ENCODE data around the gene MT1G.
A peak's percentile ranks its signal among the peaks of the same experiment; 100 is the strongest.

The MT1G gene

GRCh38 chr16:56649820-56650219 is 18.0 kb downstream of the MT1G start:
- H3K27ac ChIP-seq (ENCODE audit: extremely low read depth, low read depth, low read length) = no peak overlapping the region
- no peak overlapping the region for H3K4me3 ChIP-seq (ENCODE audit: low read depth, low read length)
- TF ChIP-seq BCL6B (tag by site-specific recombination; IDR thresholded peaks at IDR 0.05) (peak; percentile 95), PRDM1 (tag by site-specific recombination; IDR thresholded peaks at IDR 0.05) (no peak), SP7 (tag by site-specific recombination; IDR thresholded peaks at IDR 0.05) (peak; percentile 45), ZNF677 (tag by site-specific recombination; IDR thresholded peaks at IDR 0.05) (no peak)
- H3K9me3 ChIP-seq (ENCODE audit: control insufficient read depth, insufficient read depth, low read depth, low read length) = no peaks in the 10 kb centered on the region
- no peaks in the 10 kb centered on the region for H3K36me3 ChIP-seq (ENCODE audit: control insufficient read depth in 2 of 2, insufficient read depth in 1 of 2, low read length in 2 of 2)
- H3K4me1 ChIP-seq (ENCODE audit: control insufficient read depth, insufficient read depth, low read length) = no peaks in the 10 kb centered on the region
- ChIA-PET CTCF (interaction anchor here (0.6 to 1.4 kb wide), 6 partner anchors 12 to 1382 kb away, joined by 3 to 5 read pairs (median 4); partner anchors contain the start of gene MT1A), POLR2A (no interaction called here)

GRCh38 chr16:56649271-56649670 is 18.6 kb downstream of the MT1G start:
- H3K36me3 ChIP-seq (ENCODE audit: control insufficient read depth in 2 of 2, insufficient read depth in 1 of 2, low read length in 2 of 2) = no peaks in the 10 kb centered on the region
- H3K9me3 ChIP-seq (ENCODE audit: control insufficient read depth, insufficient read depth, low read depth, low read length) = no peaks in the 10 kb centered on the region
- POLR2A ChIA-PET = no interaction called here
- H3K27ac ChIP-seq (ENCODE audit: extremely low read depth, low read depth, low read length) = no peak overlapping the region
- no peaks in the 10 kb centered on the region for H3K4me1 ChIP-seq (ENCODE audit: control insufficient read depth, insufficient read depth, low read length)
- TF ChIP-seq ZFP69B (tag by site-specific recombination; IDR thresholded peaks at IDR 0.05) (no peak), ZSCAN18 (tag by site-specific recombination; IDR thresholded peaks at IDR 0.05) (no peak), ZNF555 (tag by site-specific recombination; conservative IDR thresholded peaks at IDR 0.05) (no peak), ZNF311 (tag by site-specific recombination; IDR thresholded peaks at IDR 0.05; ENCODE audit: borderline replicate concordance) (no peak), SETDB1 (IDR thresholded peaks at IDR 0.05; ENCODE audit: insufficient read length, low read length) (no peak), ZNF580 (tag by site-specific recombination; IDR thresholded peaks at IDR 0.05) (no peak), ZNF530 (tag by site-specific recombination; IDR thresholded peaks at IDR 0.05; ENCODE audit: low read depth) (no peak), ZNF184 (tag by site-specific recombination; IDR thresholded peaks at IDR 0.05) (no peak), TCF7L2 (IDR thresholded peaks at IDR 0.05; ENCODE audit: borderline replicate concordance, low read depth, low read length) (no peak), ZSCAN4 (tag by site-specific recombination; IDR thresholded peaks at IDR 0.05) (no peak), ZNF76 (tag by site-specific recombination; IDR thresholded peaks at IDR 0.05; ENCODE audit: borderline replicate concordance, low read depth) (no peak), ZNF169 (tag by site-specific recombination; IDR thresholded peaks at IDR 0.05) (no peak), ZNF280C (tag by site-specific recombination; IDR thresholded peaks at IDR 0.05) (no peak), BCL11B (tag by site-specific recombination; IDR thresholded peaks at IDR 0.05; ENCODE audit: low read depth) (no peak), ZNF174 (tag by site-specific recombination; IDR thresholded peaks at IDR 0.05) (no peak), ZNF510 (tag by site-specific recombination; IDR thresholded peaks at IDR 0.05; ENCODE audit: insufficient replicate concordance) (no peak)
- CTCF ChIA-PET = interaction anchor here (0.6 to 1.4 kb wide), 5 partner anchors 11 to 135 kb away, joined by 3 to 5 read pairs (median 4); partner anchors contain the start of gene MT1A
- no peak overlapping the region for H3K4me3 ChIP-seq (ENCODE audit: low read depth, low read length)
